GM23338 (cell line): Measurements from ENCODE around the gene SOX13. TPM values are rescaled to one million over a fixed set of nuclear protein-coding genes. Genes with fewer than 3 reads are reported as not detected.

Experiments used
- ATAC-seq: fragments of 200-7000 bp; cut with Tn5 transposase; 3 replicates; pipeline ENCODE4 v1.9.1; 2020
- DNase-seq: peaks from one replicate; pipeline ENCODE4 v3.0.0-alpha.2; 2015; ENCODE audit warnings: low spot score
- H2AFZ ChIP-seq: fragments of 200-600 bp; sonication (generic); 2 replicates; pipeline ENCODE4 v1.8.0; 2016; ENCODE audit warnings: antibody characterized with exemption, mild to moderate bottlenecking, moderate library complexity
- H3F3A ChIP-seq: fragments of 200-600 bp; sonication (generic); replicated peaks from 2 replicates; pipeline ENCODE4 v1.8.0; 2017; ENCODE audit warnings: antibody characterized with exemption, mixed run types, low read depth
- H3K27ac ChIP-seq: fragments of 200-600 bp; sonication (generic); 2 replicates; pipeline ENCODE4 v1.6.1; 2016; ENCODE audit warnings: low read depth
- H3K27me3 ChIP-seq: fragments of 200-600 bp; sonication (generic); 2 replicates; pipeline ENCODE4 v1.8.0; 2016; ENCODE audit warnings: mild to moderate bottlenecking, mixed run types, moderate library complexity; ENCODE audit not compliant: insufficient read depth
- H3K36me3 ChIP-seq: fragments of 200-600 bp; sonication (generic); 2 replicates; pipeline ENCODE4 v1.8.0; 2016; ENCODE audit warnings: mild to moderate bottlenecking; ENCODE audit not compliant: insufficient read depth
- H3K4me1 ChIP-seq: fragments of 200-600 bp; sonication (generic); 2 replicates; pipeline ENCODE4 v1.8.0; 2016; ENCODE audit warnings: mild to moderate bottlenecking, moderate library complexity; ENCODE audit not compliant: insufficient read depth
- H3K4me2 ChIP-seq: fragments of 200-600 bp; sonication (generic); 2 replicates; pipeline ENCODE4 v1.7.1; 2017; ENCODE audit warnings: mixed run types
- H3K4me3 ChIP-seq: fragments of 200-600 bp; sonication (generic); 2 replicates; pipeline ENCODE4 v1.6.1; 2016; ENCODE audit warnings: mixed run types
- H3K79me2 ChIP-seq: fragments of 200-600 bp; sonication (generic); replicated peaks from 2 replicates; pipeline ENCODE4 v1.8.0; 2017; ENCODE audit warnings: mild to moderate bottlenecking; ENCODE audit not compliant: insufficient read depth
- H3K9me2 ChIP-seq: fragments of 200-600 bp; sonication (generic); 2 replicates; pipeline ENCODE4 v1.8.0; 2017; ENCODE audit not compliant: insufficient read depth
- H4K20me1 ChIP-seq: fragments of 200-600 bp; sonication (generic); replicated peaks from 2 replicates; pipeline ENCODE4 v1.8.0; 2017; ENCODE audit warnings: mild to moderate bottlenecking; ENCODE audit not compliant: insufficient read depth
- H3K27ac Mint-ChIP-seq: 2 replicates; pipeline ENCODE4 v1.8.0; 2020; ENCODE audit warnings: inconsistent platforms, mild to moderate bottlenecking, moderate library complexity, mixed read lengths
- H3K27me3 Mint-ChIP-seq: 3 replicates; pipeline ENCODE4 v1.8.0; 2022; ENCODE audit warnings: low read depth, mild to moderate bottlenecking, moderate library complexity, mixed read lengths, inconsistent platforms; ENCODE audit not compliant: insufficient read depth, poor library complexity
- H3K36me3 Mint-ChIP-seq: 3 replicates; pipeline ENCODE4 v1.8.0; 2021; ENCODE audit warnings: low read depth, mild to moderate bottlenecking, inconsistent platforms, moderate library complexity, mixed read lengths
- H3K4me1 Mint-ChIP-seq: 3 replicates; pipeline ENCODE4 v1.8.0; 2020; ENCODE audit warnings: mild to moderate bottlenecking, inconsistent platforms, mixed read lengths
- H3K4me3 Mint-ChIP-seq: 3 replicates; pipeline ENCODE4 v1.8.0; 2021; ENCODE audit warnings: moderate library complexity, mild to moderate bottlenecking, inconsistent platforms, mixed read lengths
- H3K9me3 Mint-ChIP-seq: 3 replicates; pipeline ENCODE4 v1.8.0; 2020; ENCODE audit warnings: moderate library complexity, mild to moderate bottlenecking, inconsistent platforms, mixed read lengths
- CREB1 ChIP-seq: fragments of 250-450 bp; sonication (Bioruptor Pico); IDR thresholded peaks from 2 replicates; pipeline ENCODE4 v1.5.0; 2020; ENCODE audit warnings: low read depth, mild to moderate bottlenecking, moderate library complexity
- EZH2 ChIP-seq: fragments of 200-600 bp; sonication (generic); IDR thresholded peaks from one replicate; pipeline ENCODE4 v1.8.0; 2017; ENCODE audit warnings: antibody characterized with exemption, mild to moderate bottlenecking, low read depth; ENCODE audit not compliant: unreplicated experiment
- EZH2phosphoT487 ChIP-seq: fragments of 200-600 bp; sonication (generic); IDR thresholded peaks from one replicate; pipeline ENCODE4 v1.8.1; 2018; ENCODE audit warnings: antibody characterized with exemption; ENCODE audit not compliant: unreplicated experiment
- JUNB ChIP-seq: IDR thresholded peaks from one replicate; pipeline ENCODE4 v1.6.1; 2016; ENCODE audit warnings: antibody characterized with exemption; ENCODE audit not compliant: unreplicated experiment
- POLR2AphosphoS5 ChIP-seq: IDR thresholded peaks from 2 replicates; pipeline ENCODE4 v1.6.1; 2016; ENCODE audit warnings: antibody characterized with exemption, low read depth
- REST ChIP-seq: IDR thresholded peaks from one replicate; pipeline ENCODE4 v1.6.1; 2018; ENCODE audit warnings: antibody characterized with exemption; ENCODE audit not compliant: unreplicated experiment
- ZNF114 ChIP-seq: fragments of 250-450 bp; sonication (Bioruptor Pico); IDR thresholded peaks from 2 replicates; pipeline ENCODE4 v1.5.0; 2020; ENCODE audit warnings: mild to moderate bottlenecking, moderate library complexity
- polyA plus RNA-seq: library from polyadenylated mRNA; unstranded; fragments of >200 nt; fragmentation: Nextera tagmentation; extraction: Ambion mirVana; gene quantifications from 2 replicates; pipeline ENCODE4 v1.2.1, GENCODE V29; 2016
- total RNA-seq: library from RNA; depleted of rRNA; stranded (reverse); fragments of >200 nt; shearing (Covaris generic); gene quantifications from 2 replicates; pipeline ENCODE4 v1.2.3, GENCODE V29; 2014
- TF ChIP-seq, protein P1 (sequence below): fragments of 250-450 bp; sonication (Bioruptor Pico); IDR thresholded peaks from 2 replicates; pipeline ENCODE4 v1.5.0; 2020; ENCODE audit warnings: mild to moderate bottlenecking, moderate library complexity

SOX13 gene
- total and polyA plus RNA-seq, 2 experiments from 2014 or later: 28.6 to 123 TPM

GRCh38 chr1:204131978-204132377 is 59.1 kb downstream of the SOX13 start (continued):
- no peak for TF ChIP-seq POLR2AphosphoS5
- TF ChIP-seq, protein P1, sequence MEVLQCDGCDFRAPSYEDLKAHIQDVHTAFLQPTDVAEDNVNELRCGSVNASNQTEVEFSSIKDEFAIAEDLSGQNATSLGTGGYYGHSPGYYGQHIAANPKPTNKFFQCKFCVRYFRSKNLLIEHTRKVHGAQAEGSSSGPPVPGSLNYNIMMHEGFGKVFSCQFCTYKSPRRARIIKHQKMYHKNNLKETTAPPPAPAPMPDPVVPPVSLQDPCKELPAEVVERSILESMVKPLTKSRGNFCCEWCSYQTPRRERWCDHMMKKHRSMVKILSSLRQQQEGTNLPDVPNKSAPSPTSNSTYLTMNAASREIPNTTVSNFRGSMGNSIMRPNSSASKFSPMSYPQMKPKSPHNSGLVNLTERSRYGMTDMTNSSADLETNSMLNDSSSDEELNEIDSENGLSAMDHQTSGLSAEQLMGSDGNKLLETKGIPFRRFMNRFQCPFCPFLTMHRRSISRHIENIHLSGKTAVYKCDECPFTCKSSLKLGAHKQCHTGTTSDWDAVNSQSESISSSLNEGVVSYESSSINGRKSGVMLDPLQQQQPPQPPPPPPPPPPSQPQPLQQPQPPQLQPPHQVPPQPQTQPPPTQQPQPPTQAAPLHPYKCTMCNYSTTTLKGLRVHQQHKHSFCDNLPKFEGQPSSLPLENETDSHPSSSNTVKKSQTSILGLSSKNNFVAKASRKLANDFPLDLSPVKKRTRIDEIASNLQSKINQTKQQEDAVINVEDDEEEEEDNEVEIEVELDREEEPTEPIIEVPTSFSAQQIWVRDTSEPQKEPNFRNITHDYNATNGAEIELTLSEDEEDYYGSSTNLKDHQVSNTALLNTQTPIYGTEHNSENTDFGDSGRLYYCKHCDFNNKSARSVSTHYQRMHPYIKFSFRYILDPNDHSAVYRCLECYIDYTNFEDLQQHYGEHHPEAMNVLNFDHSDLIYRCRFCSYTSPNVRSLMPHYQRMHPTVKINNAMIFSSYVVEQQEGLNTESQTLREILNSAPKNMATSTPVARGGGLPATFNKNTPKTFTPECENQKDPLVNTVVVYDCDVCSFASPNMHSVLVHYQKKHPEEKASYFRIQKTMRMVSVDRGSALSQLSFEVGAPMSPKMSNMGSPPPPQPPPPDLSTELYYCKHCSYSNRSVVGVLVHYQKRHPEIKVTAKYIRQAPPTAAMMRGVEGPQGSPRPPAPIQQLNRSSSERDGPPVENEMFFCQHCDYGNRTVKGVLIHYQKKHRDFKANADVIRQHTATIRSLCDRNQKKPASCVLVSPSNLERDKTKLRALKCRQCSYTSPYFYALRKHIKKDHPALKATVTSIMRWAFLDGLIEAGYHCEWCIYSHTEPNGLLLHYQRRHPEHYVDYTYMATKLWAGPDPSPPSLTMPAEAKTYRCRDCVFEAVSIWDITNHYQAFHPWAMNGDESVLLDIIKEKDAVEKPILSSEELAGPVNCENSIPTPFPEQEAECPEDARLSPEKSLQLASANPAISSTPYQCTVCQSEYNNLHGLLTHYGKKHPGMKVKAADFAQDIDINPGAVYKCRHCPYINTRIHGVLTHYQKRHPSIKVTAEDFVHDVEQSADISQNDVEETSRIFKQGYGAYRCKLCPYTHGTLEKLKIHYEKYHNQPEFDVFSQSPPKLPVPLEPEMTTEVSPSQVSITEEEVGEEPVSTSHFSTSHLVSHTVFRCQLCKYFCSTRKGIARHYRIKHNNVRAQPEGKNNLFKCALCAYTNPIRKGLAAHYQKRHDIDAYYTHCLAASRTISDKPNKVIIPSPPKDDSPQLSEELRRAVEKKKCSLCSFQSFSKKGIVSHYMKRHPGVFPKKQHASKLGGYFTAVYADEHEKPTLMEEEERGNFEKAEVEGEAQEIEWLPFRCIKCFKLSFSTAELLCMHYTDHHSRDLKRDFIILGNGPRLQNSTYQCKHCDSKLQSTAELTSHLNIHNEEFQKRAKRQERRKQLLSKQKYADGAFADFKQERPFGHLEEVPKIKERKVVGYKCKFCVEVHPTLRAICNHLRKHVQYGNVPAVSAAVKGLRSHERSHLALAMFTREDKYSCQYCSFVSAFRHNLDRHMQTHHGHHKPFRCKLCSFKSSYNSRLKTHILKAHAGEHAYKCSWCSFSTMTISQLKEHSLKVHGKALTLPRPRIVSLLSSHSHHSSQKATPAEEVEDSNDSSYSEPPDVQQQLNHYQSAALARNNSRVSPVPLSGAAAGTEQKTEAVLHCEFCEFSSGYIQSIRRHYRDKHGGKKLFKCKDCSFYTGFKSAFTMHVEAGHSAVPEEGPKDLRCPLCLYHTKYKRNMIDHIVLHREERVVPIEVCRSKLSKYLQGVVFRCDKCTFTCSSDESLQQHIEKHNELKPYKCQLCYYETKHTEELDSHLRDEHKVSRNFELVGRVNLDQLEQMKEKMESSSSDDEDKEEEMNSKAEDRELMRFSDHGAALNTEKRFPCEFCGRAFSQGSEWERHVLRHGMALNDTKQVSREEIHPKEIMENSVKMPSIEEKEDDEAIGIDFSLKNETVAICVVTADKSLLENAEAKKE (CRISPR knock-in tag): no peak

DNA sequence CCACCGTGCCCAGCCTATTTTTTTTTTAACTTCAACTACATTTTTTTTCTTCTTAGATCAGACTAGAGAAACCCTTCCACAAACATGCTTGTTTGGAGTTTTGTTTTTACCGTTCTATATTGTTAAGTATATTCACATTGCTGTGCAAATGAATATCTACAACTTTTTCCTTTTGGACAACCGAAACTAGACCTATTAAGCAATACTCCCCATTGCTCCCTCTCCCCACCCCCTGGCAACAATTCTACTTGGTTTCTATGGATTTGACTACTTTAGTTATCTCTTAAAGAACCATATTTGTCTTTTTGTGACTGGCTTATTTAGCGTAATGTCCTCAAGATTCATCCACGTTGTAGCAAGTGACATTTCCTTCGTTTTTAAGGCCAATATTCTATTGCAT is 59.8 kb downstream of the SOX13 start:
- Histone ChIP-seq H3K4me3 (no peak overlapping the region), H3K4me2 (no peak overlapping the region), H3K79me2 (no peaks in the 10 kb centered on the region), H2AFZ (no peak overlapping the region), H4K20me1 (peaks cover 4% of the 10 kb centered on the region; the same call in 1 of the 2 replicates), H3K4me1 (peaks cover 22% of the 10 kb centered on the region), H3K36me3 (peaks cover 6% of the 10 kb centered on the region; the same call in 1 of the 2 replicates), H3K9me2 (no peaks in the 10 kb centered on the region), H3F3A (0 out of 2 replicates have a peak, but pooled peaks cover 9% of the 10 kb centered on the region), H3K27ac (no peak overlapping the region), H3K27me3 (no peaks in the 10 kb centered on the region)
- Mint-ChIP-seq H3K36me3 (peaks cover 20% of the 10 kb centered on the region), H3K4me3 (no peak overlapping the region), H3K27me3 (peaks cover 17% of the 10 kb centered on the region), H3K4me1 (peaks cover 31% of the 10 kb centered on the region), H3K27ac (no peak overlapping the region), H3K9me3 (no peaks in the 10 kb centered on the region)
- DNase-seq (no peak), ATAC-seq (no peak)
- no peak for TF ChIP-seq CREB1 (CRISPR knock-in tag)
- no peak for TF ChIP-seq POLR2AphosphoS5
- no peak for TF ChIP-seq EZH2
- no peak for TF ChIP-seq REST
- no peak for TF ChIP-seq ZNF114 (CRISPR knock-in tag)
- TF ChIP-seq EZH2phosphoT487: no peak
- no peak for TF ChIP-seq JUNB
